ENCODE data around the gene TMEM54.

The TMEM54 gene

DNA sequence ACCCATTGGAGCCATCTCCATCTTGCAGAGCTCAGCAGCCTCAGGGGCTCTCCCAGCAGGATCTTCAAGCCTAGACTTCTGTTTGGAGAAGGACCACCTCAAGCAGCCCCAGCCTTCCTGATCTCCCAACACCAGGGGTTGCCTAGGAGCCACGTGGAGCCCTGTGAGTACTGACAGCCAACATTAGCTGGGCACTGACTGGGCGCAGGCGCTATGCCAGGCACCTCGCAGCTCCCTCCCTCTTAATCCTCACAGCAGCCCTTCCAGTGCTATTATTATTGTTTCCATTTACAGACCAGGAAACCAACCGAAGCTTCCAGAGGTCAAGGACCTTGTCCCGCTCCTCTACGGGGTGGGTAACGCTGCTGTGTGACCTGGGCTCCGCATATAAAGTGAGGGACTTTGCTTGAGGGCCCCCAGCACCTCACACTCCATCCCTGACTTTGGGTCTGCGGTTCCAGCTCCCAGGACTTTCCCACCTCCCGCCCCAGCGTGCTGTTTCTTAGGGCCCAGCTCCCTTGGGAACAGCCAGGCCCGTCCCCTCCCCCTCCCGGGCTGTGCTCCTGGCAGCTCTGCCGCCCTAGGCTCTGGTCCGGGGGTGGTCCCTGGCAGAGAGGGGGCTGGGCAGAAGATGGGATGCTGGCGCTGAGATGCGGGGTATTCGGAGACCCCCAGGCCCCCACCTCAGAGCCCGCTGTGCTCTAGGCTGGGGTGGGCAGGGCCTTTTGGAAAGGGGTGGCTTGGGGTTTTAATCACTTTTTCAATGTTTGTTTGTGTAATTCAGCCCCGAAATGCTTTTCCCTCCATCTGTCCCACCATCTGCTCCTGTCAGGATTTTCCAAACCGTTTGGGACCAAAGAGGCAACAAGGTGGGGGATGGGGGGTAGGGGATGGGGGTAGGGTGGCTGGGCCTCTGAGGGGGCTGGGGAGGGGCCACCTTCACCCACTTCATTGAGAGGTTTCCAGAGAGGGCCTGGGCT lies 19.0 kb downstream of the TMEM54 start:
- DNase-seq (ENCODE audit: low read depth): no peak

- DNase-seq (ENCODE audit: low read depth): no peak
Observed at GRCh38 chr1:32881291-32881690, 19.9 kb downstream of the TMEM54 start.

GRCh38 chr1:32878637-32879041 lies 22.6 kb downstream of the TMEM54 start:
- no peak for DNase-seq (ENCODE audit: low read depth)

DNA sequence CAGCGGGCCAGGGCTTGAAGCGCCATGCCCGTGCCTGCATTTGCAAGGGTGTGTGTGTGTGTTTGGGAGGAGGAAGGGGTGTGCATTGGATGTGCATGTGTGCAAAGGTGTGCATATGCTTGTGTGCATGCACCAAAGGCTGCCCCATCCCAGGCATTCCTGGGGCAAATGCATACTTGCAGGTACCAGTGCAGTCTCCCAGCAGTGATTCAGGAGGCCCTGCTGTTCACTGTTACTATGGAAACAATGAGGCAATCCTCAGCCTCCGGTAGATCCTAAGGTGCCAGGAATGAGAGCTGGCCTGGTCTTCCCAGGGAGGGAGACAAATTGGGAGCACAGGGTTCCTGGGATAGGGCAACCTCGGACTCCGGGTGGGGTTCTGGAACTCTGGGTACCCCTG lies 23.0 kb downstream of the TMEM54 start:
- no peak for DNase-seq (ENCODE audit: low read depth)

DNA sequence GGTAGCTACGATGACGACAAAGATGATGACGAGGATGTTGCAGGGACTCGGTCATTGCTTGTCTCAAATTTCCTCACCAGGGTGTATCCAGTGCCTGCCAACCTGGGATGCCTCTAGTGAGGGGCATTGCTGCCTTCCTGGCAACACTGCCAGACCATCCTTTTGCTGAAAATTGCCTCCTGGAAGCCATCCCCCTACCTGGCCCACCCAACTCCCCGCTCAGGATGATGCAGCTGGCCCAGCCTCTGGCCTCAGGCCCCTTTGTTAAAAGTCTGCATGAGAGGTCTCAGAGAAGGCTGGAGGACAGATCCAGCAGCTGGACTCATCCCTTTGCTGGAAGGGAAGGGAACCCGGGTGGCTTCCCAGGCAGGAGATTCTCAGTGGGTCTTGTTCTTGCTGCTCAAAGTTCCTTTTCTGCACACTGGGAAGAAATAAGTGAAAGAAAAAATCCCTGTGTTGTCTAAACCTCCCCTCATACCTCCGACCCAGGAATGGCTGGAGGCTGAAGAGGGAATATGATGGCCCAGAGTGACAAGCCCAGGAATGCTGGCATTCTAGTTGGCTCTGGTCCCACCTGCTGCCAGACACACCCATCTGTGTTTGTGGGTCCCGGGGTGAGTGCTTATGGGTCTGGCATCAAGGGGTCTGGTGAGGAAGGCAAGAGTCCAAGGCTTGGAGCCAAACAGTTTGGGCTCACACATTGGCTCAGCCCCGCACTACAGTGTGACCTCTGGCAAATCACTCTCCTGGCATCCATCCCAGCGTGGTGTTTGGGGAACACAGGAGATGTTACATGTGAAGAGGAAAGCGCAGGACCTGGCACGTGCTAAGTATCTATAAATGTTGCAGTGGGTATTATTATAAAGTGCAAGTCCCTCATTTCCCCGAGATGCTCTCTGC lies 23.7 kb downstream of the TMEM54 start:
- DNase-seq (ENCODE audit: low read depth): no peak

DNA sequence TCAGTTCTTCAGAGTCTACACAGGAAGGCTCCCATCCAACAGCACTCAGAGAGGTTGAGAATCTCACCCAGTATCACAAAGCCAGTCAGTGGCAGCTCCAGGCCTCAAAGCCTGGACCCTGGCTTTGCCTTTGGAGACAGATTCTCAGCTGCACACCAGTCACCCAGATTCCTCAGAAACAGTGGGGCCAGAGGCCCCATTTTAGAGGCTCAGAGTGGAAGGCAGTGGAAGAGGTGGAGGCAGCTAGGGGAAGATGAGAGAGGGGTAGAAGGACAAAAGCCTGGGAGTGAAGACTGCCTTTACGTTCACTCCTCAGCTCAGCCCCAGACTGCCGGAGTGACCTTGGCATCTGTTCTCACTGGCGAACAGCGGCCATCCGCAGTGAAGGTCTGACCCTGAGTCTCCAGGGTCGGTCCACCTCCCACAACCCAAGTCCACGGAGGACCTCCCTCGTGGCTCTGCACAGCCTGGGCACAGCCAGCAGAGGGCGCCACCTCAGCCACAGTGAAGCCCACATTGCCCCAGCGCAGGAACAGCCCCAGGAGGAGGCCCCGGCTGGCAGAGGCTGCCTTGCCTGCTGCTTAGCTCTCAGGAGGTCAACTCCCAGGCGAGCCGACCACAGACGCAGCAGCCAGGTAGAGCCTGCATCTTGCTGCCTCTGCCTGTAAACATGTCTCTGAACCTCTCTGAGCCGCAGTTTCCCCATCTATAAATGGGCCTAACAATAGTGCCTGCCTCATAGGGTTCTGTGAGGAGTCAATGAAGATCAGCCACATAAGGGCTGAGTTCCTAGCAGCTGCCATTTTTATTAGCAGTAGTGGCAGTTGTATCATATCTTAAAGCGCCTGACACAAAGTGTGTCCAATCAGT lies 24.6 kb downstream of the TMEM54 start:
- no peak for DNase-seq (ENCODE audit: low read depth)

GRCh38 chr1:32874860-32875752 lies 26.1 kb downstream of the TMEM54 start:
- DNase-seq (ENCODE audit: low read depth): no peak

DNA sequence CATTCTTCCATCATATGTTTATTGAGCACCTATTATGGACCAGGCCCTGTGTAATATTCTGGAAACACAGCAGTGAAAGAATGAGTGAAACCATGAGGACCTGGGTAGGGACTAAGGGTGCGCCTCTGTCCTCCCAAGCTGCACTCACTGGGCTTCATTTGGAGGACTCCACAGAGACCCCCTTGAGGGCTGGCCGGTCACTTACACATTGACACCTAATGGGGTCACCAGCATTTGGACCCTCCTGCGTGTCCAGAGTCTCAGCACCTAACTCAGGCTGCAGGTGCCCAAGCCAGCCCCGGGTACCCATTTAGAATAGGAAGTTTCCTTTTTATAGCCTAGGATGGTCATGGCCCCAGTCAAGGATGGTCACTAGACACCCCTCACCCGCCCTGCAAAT lies 27.7 kb downstream of the TMEM54 start:
- DNase-seq (ENCODE audit: low read depth): no peak

GRCh38 chr1:32872192-32872460 lies 29.1 kb downstream of the TMEM54 start:
- DNase-seq (ENCODE audit: low read depth): no peak

- no peak for DNase-seq (ENCODE audit: low read depth)
Observed at GRCh38 chr1:32871364-32872191, 29.6 kb downstream of the TMEM54 start.

GRCh38 chr1:32870615-32871363 lies 30.4 kb downstream of the TMEM54 start, which contains the start of gene FNDC5:
TSS of gene FNDC5 (minus strand) at chr1:32870912.
- no peak for DNase-seq (ENCODE audit: low read depth)

- no peak for DNase-seq (ENCODE audit: low read depth)
Observed at GRCh38 chr1:32869923-32870614, 31.1 kb downstream of the TMEM54 start.

DNA sequence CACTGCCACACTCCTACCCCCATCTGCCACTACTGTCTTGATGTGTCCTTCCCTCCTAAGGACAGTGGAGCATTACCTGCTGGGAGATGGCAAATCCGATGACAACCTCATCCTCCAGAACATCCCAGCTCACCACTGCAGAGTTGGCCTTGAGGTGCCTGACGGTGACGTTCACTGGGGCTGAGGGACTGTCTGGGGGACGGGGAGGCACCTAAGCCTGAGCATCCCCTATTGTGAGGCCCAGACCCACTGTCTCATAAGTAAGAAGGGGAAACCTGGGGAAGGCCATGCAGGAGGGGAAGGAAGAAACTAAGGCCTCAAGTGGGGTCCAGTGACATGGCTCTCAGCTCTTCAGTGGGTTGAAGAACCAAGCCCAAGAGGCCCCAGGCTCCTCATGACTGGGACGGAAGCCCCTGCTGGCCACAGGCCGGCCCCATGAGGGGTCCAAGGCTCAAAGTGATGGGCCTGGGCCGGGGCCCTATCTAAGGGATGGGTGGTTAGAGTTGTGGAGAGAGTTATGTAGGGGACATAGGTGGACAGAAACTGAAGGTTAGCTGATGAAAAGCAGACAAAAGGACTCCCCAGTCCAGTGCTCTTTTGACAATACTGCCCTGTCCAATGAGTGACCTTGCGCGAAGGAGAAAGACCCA lies 32.3 kb downstream of the TMEM54 start:
- no peak for DNase-seq (ENCODE audit: low read depth)

GRCh38 chr1:32868085-32868484 lies 33.1 kb downstream of the TMEM54 start:
- DNase-seq (ENCODE audit: low read depth): no peak

GRCh38 chr1:32867671-32868070 lies 33.5 kb downstream of the TMEM54 start:
- DNase-seq (ENCODE audit: low read depth): no peak

DNA sequence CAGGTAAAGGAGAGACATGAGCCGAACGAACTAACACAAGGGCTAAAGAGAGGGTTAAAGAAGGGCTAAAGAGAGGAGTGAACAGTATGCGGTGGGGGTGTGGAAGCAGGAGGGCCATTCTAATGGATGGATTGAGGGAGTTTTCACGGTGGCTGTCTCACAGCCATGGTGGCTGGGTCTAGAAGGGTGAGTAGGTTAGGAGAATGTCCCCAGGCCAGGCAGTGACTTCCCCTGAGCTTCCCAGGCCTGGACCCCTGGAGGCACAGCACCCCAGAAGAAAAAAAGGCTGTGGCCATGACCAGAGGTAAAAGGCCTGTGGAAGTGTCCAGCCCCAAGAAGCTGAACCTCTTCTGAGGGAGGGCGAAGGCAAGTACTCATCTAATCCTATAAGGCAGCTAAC lies 34.0 kb downstream of the TMEM54 start:
- no peak for DNase-seq (ENCODE audit: low read depth)

GRCh38 chr1:32865639-32866405 lies 35.4 kb downstream of the TMEM54 start:
- no peak for DNase-seq (ENCODE audit: low read depth)

Measured in activated T-cell treated with anti-CD3 and anti-CD28 coated beads for 24 hours (primary cell).